Neural progenitor cell (in vitro differentiated cells): ENCODE results near the gene NEXN. TPM values are rescaled to one million over a fixed set of nuclear protein-coding genes. Genes with fewer than 3 reads are reported as not detected.

ENCODE experiments used
- DNase-seq: peaks from one replicate; pipeline ENCODE4 v3.0.0-alpha.2; 2016; ENCODE audit warnings: low spot score
- H2AFZ ChIP-seq: fragments of 200-600 bp; sonication (generic); replicated peaks from 2 replicates; pipeline ENCODE4 v1.6.1; 2016; ENCODE audit warnings: antibody characterized with exemption
- H3F3A ChIP-seq: fragments of 200-600 bp; sonication (generic); 2 replicates; pipeline ENCODE4 v1.6.1; 2016; ENCODE audit warnings: antibody characterized with exemption, low read depth
- H3K27ac ChIP-seq: fragments of 200-600 bp; sonication (generic); 2 replicates; pipeline ENCODE4 v1.5.1; 2016; ENCODE audit warnings: mild to moderate bottlenecking
- H3K27me3 ChIP-seq: fragments of 200-600 bp; sonication (generic); 2 replicates; pipeline ENCODE4 v1.6.1; 2016; ENCODE audit warnings: mild to moderate bottlenecking, moderate library complexity
- H3K36me3 ChIP-seq: fragments of 200-600 bp; sonication (generic); 2 replicates; pipeline ENCODE4 v1.5.1; 2016
- H3K4me1 ChIP-seq: fragments of 200-600 bp; sonication (generic); 2 replicates; pipeline ENCODE4 v1.6.1; 2016; ENCODE audit warnings: mixed run types
- H3K4me2 ChIP-seq: fragments of 200-600 bp; sonication (generic); 2 replicates; pipeline ENCODE4 v1.6.1; 2016
- H3K4me3 ChIP-seq: fragments of 200-600 bp; sonication (generic); 2 replicates; pipeline ENCODE4 v1.5.1; 2016
- H3K79me2 ChIP-seq: fragments of 200-600 bp; sonication (generic); 2 replicates; pipeline ENCODE4 v1.6.1; 2016; ENCODE audit warnings: low read depth
- H3K9ac ChIP-seq: fragments of 200-600 bp; sonication (generic); 2 replicates; pipeline ENCODE4 v1.6.1; 2016
- H3K9me3 ChIP-seq: fragments of 200-600 bp; sonication (generic); 2 replicates; pipeline ENCODE4 v1.5.1; 2016; ENCODE audit warnings: low read depth
- H4K20me1 ChIP-seq: fragments of 200-600 bp; sonication (generic); 2 replicates; pipeline ENCODE4 v1.6.1; 2016; ENCODE audit warnings: low read depth
- H3K27ac Mint-ChIP-seq: 3 replicates; pipeline ENCODE4 v1.8.0; 2021; ENCODE audit warnings: mixed read lengths
- H3K27me3 Mint-ChIP-seq: 2 replicates; pipeline ENCODE4 v1.8.0; 2022; ENCODE audit warnings: low read depth, mild to moderate bottlenecking, inconsistent platforms, moderate library complexity, mixed read lengths; ENCODE audit not compliant: insufficient read depth
- H3K36me3 Mint-ChIP-seq: 3 replicates; pipeline ENCODE4 v1.8.0; 2021; ENCODE audit warnings: mixed read lengths
- H3K4me1 Mint-ChIP-seq: 3 replicates; pipeline ENCODE4 v1.8.0; 2021; ENCODE audit warnings: mixed read lengths
- H3K4me3 Mint-ChIP-seq: 3 replicates; pipeline ENCODE4 v1.8.0; 2021; ENCODE audit warnings: mild to moderate bottlenecking, moderate library complexity, mixed read lengths
- H3K9me3 Mint-ChIP-seq: 3 replicates; pipeline ENCODE4 v1.8.0; 2020; ENCODE audit warnings: mixed read lengths
- CTCF ChIP-seq: fragments of 200-600 bp; sonication (generic); IDR thresholded peaks from 2 replicates; pipeline ENCODE4 v1.5.1; 2017; ENCODE audit warnings: antibody characterized with exemption, mild to moderate bottlenecking
- EZH2 ChIP-seq: fragments of 200-600 bp; sonication (generic); IDR thresholded peaks from 2 replicates; pipeline ENCODE4 v1.6.1; 2017; ENCODE audit warnings: antibody characterized with exemption, mild to moderate bottlenecking, moderate library complexity
- EZH2phosphoT487 ChIP-seq: fragments of 200-600 bp; sonication (generic); IDR thresholded peaks from 2 replicates; pipeline ENCODE4 v1.6.1; 2017; ENCODE audit warnings: antibody characterized with exemption
- total RNA-seq: library from RNA; depleted of rRNA; stranded (reverse); fragments of >200 nt; gene quantifications from 2 replicates; pipeline ENCODE4 v1.2.3, GENCODE V29; 2015; ENCODE audit warnings: low replicate concordance

Gene NEXN
- total RNA-seq, 1 donor from 2014 or later = 2.0 TPM

GRCh38 chr1:77958391-77958790, 70.0 kb downstream of the NEXN start:
- TF ChIP-seq CTCF (no peak), EZH2phosphoT487 (no peak), EZH2 (no peak)
- H2AFZ ChIP-seq = no peak overlapping the region
- no peak overlapping the region for H3K4me2 ChIP-seq
- H3K36me3 ChIP-seq = peaks cover 76% of the 10 kb centered on the region
- H3K4me3 Mint-ChIP-seq = no peak overlapping the region
- no peak overlapping the region for H3K27ac Mint-ChIP-seq
- H3K27ac ChIP-seq = no peak overlapping the region
- no peaks in the 10 kb centered on the region for H3K9me3 Mint-ChIP-seq
- H3K9ac ChIP-seq = no peak overlapping the region
- peaks cover 25% of the 10 kb centered on the region for H3F3A ChIP-seq
- DNase-seq = no peak
- H3K27me3 Mint-ChIP-seq = no peaks in the 10 kb centered on the region
- no peaks in the 10 kb centered on the region for H3K27me3 ChIP-seq
- H3K4me3 ChIP-seq = no peak overlapping the region
- no peaks in the 10 kb centered on the region for H3K9me3 ChIP-seq
- peaks cover 96% of the 10 kb centered on the region for H3K79me2 ChIP-seq
- H4K20me1 ChIP-seq = peaks cover 88% of the 10 kb centered on the region
- H3K4me1 ChIP-seq = no peaks in the 10 kb centered on the region
- H3K4me1 Mint-ChIP-seq = no peaks in the 10 kb centered on the region
- H3K36me3 Mint-ChIP-seq = peaks cover 54% of the 10 kb centered on the region

- H3K36me3 ChIP-seq = peaks cover 78% of the 10 kb centered on the region
- DNase-seq = no peak
- TF ChIP-seq CTCF (no peak), EZH2phosphoT487 (no peak), EZH2 (no peak)
- H3K27me3 ChIP-seq = no peaks in the 10 kb centered on the region
- H2AFZ ChIP-seq = no peak overlapping the region
- H3K4me2 ChIP-seq = no peak overlapping the region
- H3F3A ChIP-seq = peaks cover 25% of the 10 kb centered on the region
- Mint-ChIP-seq H3K36me3 (peaks cover 53% of the 10 kb centered on the region), H3K9me3 (no peaks in the 10 kb centered on the region), H3K27me3 (no peaks in the 10 kb centered on the region), H3K4me1 (no peaks in the 10 kb centered on the region), H3K27ac (no peak overlapping the region), H3K4me3 (no peak overlapping the region)
- H3K9me3 ChIP-seq = no peaks in the 10 kb centered on the region
- no peak overlapping the region for H3K9ac ChIP-seq
- no peak overlapping the region for H3K4me3 ChIP-seq
- H3K79me2 ChIP-seq = peaks cover 98% of the 10 kb centered on the region
- no peaks in the 10 kb centered on the region for H3K4me1 ChIP-seq
- H4K20me1 ChIP-seq = peaks cover 88% of the 10 kb centered on the region
- no peak overlapping the region for H3K27ac ChIP-seq
Measured at GRCh38 chr1:77958850-77959249, 70.4 kb downstream of the NEXN start.

GRCh38 chr1:77961392-77961791, 73.0 kb downstream of the NEXN start:
- peaks cover 89% of the 10 kb centered on the region for H4K20me1 ChIP-seq
- Mint-ChIP-seq H3K4me1 (no peaks in the 10 kb centered on the region), H3K9me3 (no peaks in the 10 kb centered on the region), H3K36me3 (peaks cover 58% of the 10 kb centered on the region), H3K27me3 (no peaks in the 10 kb centered on the region), H3K27ac (no peak overlapping the region), H3K4me3 (no peak overlapping the region)
- peaks cover 73% of the 10 kb centered on the region for H3K36me3 ChIP-seq
- H3K4me2 ChIP-seq = no peak overlapping the region
- no peaks in the 10 kb centered on the region for H3K4me1 ChIP-seq
- peaks cover 26% of the 10 kb centered on the region for H3F3A ChIP-seq
- TF ChIP-seq EZH2phosphoT487 (no peak), CTCF (no peak), EZH2 (no peak)
- H2AFZ ChIP-seq = no peak overlapping the region
- no peak overlapping the region for H3K27ac ChIP-seq
- DNase-seq = no peak
- no peaks in the 10 kb centered on the region for H3K9me3 ChIP-seq
- no peak overlapping the region for H3K9ac ChIP-seq
- H3K4me3 ChIP-seq = no peak overlapping the region
- H3K27me3 ChIP-seq = no peaks in the 10 kb centered on the region
- peaks cover 99% of the 10 kb centered on the region for H3K79me2 ChIP-seq
